CD4-positive, alpha-beta T cell treated with Interferon gamma for 1 hour (primary cell): ENCODE measurements around the gene SNAPIN.

Experiments used
- DNase-seq: peaks from one replicate; pipeline ENCODE4 v3.0.0-alpha.2; 2020

SNAPIN gene

DNA sequence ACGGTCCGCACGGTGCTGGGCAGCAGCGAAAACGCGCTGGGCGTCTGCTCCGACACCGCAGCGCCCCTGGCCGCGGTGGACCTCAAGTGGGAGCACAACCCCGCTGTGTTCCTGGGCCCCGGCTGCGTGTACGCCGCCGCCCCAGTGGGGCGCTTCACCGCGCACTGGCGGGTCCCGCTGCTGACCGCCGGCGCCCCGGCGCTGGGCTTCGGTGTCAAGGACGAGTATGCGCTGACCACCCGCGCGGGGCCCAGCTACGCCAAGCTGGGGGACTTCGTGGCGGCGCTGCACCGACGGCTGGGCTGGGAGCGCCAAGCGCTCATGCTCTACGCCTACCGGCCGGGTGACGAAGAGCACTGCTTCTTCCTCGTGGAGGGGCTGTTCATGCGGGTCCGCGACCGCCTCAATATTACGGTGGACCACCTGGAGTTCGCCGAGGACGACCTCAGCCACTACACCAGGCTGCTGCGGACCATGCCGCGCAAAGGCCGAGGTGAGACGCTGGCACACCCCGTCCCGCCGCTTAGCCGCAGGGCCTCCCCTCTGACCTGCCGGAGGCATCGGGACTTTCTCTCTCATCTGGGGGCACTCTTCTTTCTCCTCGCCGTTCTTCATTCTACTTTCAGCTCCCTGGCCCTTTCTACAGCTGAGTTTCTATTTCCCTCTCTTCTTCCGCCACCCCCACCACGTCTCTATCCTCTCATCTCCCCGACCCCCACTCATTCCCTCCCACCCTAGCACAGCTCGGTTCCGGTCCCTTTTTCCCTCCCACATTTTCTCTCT, 21.0 kb downstream of the SNAPIN start:
- no peak for DNase-seq

DNA sequence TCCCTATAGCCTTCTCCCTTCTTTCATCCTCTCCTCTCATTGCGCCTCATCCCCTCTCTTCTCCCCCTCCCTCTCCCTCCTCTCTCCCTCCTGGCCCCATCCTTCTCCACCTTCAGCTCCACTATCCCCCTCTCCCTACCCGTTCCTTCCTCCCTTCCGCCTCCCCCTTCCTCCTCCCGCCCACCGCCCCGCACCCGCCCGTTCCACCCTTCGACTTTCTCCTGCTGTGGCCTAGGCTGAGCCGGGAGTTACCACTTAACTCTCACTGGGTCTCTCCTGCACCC, 21.6 kb downstream of the SNAPIN start:
- no peak for DNase-seq

DNA sequence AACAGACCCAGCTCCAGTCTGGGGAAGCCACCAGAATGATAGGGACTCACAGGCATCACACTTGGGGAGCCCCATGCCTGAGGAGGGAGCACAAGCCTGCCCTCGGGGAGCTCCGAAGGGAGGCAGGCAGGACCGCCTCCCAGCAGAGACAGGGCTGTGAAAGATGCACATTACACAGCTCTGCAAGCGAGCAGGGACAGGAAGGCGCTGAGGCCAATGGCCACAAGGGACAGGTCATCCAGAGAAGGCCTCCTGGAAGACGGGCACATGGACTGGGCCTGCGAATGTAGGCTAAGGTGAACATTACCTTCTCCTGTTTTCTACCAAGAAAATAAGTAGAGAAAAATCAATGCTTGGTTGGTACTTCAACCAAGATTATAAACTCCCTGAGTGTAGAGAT, 24.2 kb downstream of the SNAPIN start:
- DNase-seq, result no peak

DNA sequence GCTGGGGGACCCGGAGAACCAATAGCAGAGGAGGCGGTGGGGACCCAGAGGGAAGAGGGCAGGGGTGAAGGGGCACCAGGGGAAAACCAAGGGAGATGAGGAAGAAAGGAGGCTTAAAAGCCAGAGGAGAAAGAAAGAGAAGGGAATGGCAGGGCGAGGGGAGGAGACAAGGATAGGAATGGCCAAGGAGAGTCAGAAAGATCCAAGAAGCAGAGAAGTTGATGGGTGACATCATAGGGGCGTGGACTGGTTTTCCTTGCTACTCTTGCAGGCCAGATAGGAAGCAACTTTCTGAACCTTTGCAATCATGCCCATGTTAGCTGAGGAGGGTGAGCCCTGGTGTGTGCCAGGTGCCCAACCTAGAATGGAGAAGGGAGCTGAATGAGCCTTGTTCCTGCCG, 25.4 kb downstream of the SNAPIN start:
- DNase-seq, result no peak

DNA sequence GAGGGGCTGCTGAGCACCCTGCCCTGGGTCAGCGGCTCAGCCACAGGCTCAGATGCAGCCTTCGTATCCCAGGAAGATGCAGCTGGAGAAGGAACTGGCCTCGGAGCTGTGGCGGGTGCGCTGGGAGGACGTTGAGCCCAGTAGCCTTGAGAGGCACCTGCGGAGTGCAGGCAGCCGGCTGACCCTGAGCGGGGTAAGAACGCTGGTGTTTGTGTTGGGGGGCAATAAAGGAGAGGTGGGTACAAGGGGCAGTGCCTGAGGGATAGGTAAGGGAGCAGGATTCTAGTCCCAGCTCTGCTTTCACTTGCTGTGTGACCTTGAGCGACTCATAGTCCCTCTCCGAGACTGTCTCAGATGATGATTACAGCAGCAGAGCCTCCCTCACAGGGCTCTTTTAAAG, 26.4 kb downstream of the SNAPIN start:
- no peak for DNase-seq

DNA sequence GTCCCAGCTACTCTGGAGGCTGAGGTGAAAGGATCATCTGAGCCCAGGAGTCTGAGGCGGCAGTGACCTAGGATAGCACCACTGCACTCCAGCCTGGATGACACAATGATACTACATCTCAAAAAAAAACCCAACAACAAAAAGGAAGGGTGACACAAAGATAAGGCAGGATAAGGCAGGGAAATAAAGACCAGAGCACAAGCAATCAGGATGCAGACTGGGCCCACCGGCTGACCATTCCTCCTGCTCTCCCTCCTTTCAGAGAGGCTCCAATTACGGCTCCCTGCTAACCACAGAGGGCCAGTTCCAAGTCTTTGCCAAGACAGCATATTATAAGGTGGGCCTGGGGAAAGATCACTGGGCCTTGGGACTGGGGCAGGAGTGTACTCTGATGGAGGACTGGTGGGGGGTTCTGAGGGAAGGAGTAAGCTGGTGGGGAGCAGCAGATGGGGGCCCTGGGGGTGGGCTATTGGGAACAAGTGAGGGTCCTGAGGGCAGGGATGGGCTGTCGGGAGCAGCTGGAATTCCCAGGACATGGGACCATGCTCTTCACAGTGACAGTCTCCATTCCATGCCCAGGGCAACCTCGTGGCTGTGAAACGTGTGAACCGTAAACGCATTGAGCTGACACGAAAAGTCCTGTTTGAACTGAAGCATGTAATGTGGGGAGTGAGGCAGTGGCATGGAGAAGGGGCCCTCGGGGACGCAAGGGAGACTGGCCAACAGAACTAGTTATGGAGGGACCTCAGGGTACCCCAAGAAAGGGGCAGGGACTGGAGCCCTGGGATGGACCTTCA, 27.2 kb downstream of the SNAPIN start:
- no peak for DNase-seq

DNA sequence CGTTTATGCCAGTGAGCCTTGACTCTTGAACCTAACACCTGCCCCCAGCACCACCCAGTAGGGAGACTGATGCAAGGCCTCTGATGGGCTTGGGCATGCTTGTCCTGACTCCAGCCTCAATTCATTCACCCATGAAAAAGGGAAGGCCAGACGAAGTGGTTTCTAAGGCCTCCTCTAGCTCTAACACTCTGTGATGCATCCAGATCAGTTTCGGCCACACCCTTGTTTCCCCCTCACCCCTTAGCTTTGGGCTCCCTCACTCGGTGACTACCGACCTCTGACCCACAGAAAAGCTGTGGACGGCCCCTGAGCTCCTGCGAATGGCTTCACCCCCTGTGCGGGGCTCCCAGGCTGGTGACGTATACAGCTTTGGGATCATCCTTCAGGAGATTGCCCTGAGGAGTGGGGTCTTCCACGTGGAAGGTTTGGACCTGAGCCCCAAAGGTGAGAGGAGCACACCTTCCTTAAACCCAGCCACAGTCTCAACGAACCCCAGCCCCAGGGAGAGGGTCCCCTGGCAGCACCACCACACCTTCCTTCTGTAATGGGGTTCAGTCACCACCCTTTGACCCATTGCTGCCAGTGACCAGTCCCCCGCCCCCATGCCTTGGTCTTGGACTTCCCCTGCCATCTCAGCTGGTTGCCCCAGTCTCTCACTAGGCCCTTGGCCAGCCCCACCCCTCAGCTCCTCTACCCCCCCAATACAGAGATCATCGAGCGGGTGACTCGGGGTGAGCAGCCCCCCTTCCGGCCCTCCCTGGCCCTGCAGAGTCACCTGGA, 29.0 kb downstream of the SNAPIN start:
- no peak for DNase-seq

DNA sequence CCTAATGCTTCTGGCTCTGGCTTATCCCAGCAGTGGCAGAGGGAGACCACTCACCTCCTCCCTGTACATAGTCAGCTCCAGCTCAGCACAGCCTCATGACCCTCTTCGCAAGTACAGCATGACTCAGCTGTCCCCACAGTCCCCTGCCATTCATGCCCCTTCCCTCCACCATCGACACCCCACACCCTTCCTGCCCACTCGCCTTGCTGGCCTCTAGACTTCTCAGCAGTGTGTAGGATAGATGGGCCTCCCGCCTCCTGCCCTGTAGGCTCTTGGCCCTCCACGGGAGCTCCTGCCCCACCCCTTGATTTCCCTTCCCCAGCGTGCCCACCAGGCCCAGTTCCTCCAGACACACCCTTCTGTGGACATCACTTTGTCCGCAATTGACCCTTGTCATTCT, 29.8 kb downstream of the SNAPIN start:
- no peak for DNase-seq

DNA sequence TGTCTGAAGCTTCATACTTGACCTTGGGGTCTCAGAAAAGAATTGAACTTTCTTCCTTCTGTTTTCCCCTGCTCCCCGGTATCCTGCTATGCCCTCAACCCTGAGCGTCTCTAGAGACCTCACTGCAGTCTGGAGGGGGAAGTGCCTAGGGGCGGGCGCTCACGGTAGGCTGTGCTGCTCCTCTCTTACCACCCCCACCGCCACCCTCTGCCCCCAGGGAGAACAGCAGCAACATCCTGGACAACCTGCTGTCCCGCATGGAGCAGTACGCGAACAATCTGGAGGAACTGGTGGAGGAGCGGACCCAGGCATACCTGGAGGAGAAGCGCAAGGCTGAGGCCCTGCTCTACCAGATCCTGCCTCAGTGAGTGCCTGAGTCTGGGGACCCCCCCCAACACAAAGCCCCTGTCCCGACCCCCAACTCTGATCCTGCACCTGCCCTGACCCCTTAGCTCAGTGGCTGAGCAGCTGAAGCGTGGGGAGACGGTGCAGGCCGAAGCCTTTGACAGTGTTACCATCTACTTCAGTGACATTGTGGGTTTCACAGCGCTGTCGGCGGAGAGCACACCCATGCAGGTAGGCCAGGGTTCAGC, 30.3 kb downstream of the SNAPIN start:
- no peak for DNase-seq

DNA sequence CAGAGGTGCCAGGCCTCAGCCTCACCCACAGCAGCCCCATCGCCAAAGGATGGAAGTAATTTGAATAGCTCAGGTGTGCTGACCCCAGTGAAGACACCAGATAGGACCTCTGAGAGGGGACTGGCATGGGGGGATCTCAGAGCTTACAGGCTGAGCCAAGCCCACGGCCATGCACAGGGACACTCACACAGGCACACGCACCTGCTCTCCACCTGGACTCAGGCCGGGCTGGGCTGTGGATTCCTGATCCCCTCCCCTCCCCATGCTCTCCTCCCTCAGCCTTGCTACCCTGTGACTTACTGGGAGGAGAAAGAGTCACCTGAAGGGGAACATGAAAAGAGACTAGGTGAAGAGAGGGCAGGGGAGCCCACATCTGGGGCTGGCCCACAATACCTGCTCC, 35.0 kb downstream of the SNAPIN start:
- DNase-seq, result no peak

DNA sequence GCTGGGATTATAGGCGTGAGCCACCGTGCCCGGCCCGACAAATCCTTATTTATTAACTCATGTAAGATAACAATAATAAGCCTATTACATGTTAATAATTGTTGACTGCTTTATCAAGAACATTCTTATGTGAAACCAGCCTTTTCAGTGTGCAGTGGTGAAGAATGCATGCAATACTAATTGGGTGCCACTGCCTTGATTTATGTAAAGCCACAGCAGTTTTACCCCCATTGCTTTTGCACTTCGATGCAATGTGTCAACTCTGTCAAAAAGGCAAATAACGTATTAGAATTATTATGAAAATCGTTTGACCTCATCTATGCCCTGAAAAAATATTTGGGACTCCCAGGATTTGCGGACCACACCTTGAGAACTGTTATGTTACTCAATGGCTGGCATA, 38.2 kb downstream of the SNAPIN start:
- DNase-seq, result no peak

DNA sequence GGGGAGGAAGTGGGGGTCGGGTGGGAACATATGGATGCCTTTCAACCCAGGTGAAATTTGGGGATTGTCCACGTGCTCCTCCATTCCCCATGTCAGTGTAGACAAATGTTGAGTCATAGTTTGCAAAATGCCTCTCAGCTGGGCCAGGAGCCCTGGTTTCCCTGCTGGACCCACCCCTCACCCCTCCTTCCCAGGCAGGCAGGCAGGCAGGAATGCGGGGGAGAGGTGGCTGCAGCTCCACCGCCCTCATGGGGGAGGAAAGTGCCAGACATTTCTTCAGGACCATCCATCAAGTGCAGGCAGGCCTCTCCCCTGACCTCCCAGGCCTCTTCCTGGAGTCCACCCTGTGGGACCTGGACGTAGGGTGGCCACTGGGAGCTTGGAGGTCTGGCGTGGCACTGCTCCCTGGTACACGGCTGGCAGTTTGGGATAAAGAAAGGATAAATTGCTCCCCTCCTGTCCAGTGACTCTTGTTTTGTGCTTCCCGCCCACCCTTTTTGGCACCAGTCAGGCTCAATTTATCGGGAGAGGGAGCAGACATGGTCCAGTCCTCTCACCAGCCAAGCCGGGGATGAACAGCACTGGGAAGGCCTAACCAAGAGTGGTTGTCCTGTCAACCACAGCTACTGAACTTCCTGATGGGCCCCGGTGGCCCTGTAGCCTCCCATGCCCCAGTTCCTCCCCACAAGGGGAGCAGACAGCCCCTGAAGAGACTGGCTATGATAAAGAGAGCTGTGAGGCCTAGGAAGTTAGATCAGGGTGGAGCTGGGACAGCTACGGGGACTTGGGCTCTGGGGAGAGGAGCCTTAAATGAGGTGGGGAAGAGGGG, 38.9 kb downstream of the SNAPIN start:
- DNase-seq, result no peak

DNA sequence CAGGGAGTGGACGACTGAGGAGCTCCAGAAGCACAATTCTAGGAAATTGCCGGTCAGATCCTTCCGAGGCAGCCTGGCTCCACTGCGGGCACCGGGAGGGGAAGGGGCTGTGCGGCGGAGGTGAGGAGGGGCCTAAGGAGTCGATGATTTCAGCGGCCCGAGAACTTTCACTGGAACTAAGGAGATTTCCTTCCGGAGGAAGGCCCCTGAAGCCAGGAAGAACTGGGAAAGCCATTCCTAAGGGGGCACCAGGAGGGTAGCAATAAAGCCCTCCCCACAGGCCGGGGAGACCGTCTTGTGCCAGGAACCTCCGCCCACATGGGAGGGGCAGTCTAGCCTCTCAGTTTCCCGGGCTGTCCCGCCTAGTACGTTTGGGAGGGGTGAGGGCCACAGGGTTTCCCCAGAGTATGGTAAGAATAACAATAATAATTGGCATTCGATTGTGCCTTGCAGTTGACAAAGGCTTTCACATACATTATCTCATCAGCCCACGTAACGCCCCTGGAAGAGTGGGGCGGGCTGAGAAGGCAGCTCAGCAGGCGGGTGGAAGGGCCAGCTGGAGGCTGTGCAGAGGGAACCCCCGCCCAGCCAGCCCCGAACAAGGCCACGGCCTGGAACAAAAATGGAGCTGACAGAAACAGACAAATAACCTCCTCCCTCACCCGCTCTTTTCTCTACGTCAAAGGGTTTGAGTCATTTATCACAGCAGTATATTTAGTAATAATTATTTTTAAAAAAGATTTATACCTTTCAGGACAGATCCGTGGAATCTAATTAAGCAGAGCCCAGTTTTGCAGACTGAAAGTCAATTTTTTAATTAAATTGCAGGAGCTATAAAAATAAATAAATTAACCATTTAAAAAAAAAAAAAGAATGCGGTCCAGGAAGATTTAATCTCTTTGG, 39.8 kb downstream of the SNAPIN start:
- DNase-seq, result no peak

DNA sequence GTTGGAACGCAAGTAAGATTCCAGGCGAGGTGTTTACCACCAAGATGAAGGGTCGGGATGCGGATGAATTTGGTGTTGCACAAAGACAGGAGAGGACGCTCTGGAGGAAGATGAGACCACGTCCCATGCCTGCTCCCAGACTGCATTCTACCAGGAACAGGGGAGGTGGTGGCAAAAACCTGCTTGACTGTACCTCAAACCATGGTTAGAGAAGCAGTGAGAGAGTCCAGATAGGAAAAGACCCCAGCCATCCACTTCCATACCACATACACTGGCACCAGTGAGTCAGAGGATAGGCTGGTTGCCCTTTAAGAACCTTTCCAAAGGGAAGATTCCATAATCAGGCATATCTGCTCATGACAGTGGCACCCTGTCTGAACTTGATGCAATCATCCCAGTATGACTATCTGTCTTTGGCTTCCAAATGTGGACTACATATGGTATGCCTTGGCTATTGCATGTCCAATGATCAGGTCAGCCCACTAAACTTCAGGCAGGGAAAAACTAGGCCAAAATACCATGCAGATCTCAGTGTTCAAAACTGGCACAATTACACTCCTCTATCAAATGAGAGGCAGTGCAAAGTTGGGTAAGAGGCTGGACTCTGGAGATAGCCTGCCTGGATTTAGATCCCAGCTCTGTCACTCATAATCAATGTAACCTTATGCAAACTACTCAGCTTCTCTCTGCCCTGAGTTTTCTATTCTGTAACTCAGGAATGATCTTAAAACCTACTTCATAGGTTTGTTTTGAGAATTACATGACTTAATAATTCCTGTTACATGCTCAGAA, 40.6 kb downstream of the SNAPIN start:
- no peak for DNase-seq

DNA sequence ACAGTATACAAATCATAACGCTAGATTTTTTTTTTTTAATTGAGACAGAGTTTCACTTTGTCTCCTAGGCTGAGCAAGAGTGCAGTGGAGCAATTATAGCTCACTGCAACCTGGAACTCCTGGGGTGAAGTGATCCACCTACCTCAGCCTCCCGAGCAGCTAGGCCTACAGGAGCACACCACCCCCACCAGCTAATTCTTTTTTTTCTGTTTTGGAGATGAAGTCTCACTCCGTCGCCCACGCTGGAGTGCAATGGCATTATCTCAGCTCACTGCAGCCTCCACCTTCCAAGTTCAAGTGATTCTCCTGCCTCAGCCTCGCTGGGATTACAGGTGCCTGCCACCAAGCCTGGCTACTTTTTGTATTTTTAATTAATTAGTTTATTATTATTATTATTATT, 41.3 kb downstream of the SNAPIN start:
- no peak for DNase-seq

DNA sequence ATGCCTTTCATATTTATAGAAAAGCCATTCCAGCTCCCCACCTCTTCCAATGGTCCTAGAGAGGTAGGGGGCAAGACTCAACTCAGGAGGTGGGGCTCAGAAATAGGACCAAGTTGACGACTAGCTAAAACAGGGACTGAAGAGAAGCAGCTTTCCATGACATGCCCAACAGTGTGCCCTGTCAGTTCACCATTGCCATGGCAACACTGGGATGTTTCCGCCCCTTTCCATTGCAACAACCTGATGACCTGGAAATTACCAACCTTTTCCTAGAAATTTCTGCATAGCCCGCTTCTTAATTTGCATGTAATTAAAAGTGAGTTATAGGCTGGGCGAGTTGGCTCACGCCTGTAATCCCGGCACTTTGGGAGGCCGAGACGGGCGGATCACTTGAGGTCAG, 47.0 kb downstream of the SNAPIN start:
- DNase-seq, result no peak

DNA sequence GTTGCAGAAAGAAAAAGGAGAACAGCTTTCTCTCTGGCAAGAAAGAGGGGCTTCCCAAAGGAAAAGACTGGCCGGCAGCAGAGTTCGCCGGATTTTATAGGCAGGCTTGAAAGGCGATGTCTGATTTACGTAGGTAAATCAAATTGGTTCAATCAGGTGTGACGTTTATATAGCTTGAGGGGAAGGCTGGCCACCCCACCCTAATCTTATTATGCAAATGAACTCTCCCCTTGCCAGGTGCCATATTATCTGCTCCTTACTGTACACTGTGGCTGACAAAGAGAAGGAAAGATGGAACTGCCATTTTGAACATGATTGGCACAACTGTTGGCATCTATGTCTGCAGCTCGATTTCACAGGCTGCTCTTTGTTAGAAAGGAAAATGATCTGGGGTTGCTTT, 52.5 kb downstream of the SNAPIN start:
- no peak for DNase-seq
